HepG2 (cell line): ENCODE measurements around the gene KCTD5. TPM values are rescaled to one million over a fixed set of nuclear protein-coding genes. Genes with fewer than 3 reads are reported as not detected.
A peak's percentile ranks its signal among the peaks of the same experiment; 100 is the strongest.

Experiments used
- CHCHD3 ChIP-seq: sonication (generic); formaldehyde crosslinking; IDR thresholded peaks from 2 replicates; pipeline ENCODE4 v1.8.0; 2022; ENCODE audit warnings: mild to moderate bottlenecking, missing genetic modification reagents, moderate library complexity
- HIVEP1 ChIP-seq: sonication (generic); formaldehyde crosslinking; IDR thresholded peaks from 2 replicates; pipeline ENCODE4 v1.4.0; 2020; ENCODE audit warnings: mild to moderate bottlenecking, missing genetic modification reagents
- KAT8 ChIP-seq: IDR thresholded peaks from 2 replicates; pipeline ENCODE4 v1.6.1; 2016; ENCODE audit warnings: missing genetic modification reagents, missing compliant biosample characterization
- PAWR ChIP-seq: sonication (generic); formaldehyde crosslinking; IDR thresholded peaks from 2 replicates; pipeline ENCODE4 v1.4.0; 2020; ENCODE audit warnings: missing genetic modification reagents, mild to moderate bottlenecking, borderline replicate concordance
- PHF20 ChIP-seq: sonication (generic); formaldehyde crosslinking; IDR thresholded peaks from 2 replicates; pipeline ENCODE4 v1.5.0; 2020; ENCODE audit warnings: mild to moderate bottlenecking, missing genetic modification reagents
- SMAD1 ChIP-seq: sonication (generic); formaldehyde crosslinking; IDR thresholded peaks from 2 replicates; pipeline ENCODE4 v1.4.0; 2020; ENCODE audit warnings: missing genetic modification reagents, low read depth, mild to moderate bottlenecking, borderline replicate concordance
- SMARCE1 ChIP-seq: fragments of 450-650 bp; IDR thresholded peaks from 2 replicates; pipeline ENCODE4 v1.6.1; 2017; ENCODE audit warnings: borderline replicate concordance
- SP5 ChIP-seq: IDR thresholded peaks from 2 replicates; pipeline ENCODE4 v1.6.1; 2016; ENCODE audit warnings: low read depth, borderline replicate concordance
- SYNCRIP ChIP-seq: fragments of 200-400 bp; formaldehyde crosslinking; IDR thresholded peaks from 2 replicates; pipeline ENCODE4 v1.6.1; 2018; ENCODE audit warnings: mild to moderate bottlenecking, low read depth, low read length; ENCODE audit not compliant: insufficient read depth
- XRCC5 ChIP-seq: fragments of 200-400 bp; formaldehyde crosslinking; optimal IDR thresholded peaks from 2 replicates; pipeline ENCODE3; 2017; ENCODE audit warnings: mild to moderate bottlenecking, low read length
- ZNF207 ChIP-seq: fragments of 450-650 bp; IDR thresholded peaks from 2 replicates; pipeline ENCODE4 v1.6.1; 2016; ENCODE audit warnings: antibody characterized with exemption, borderline replicate concordance
- ZNF431 ChIP-seq: sonication (generic); formaldehyde crosslinking; IDR thresholded peaks from 2 replicates; pipeline ENCODE4 v1.9.0; 2022; ENCODE audit warnings: missing genetic modification reagents, low read depth, mild to moderate bottlenecking, borderline replicate concordance
- ZNF670 ChIP-seq: sonication (generic); formaldehyde crosslinking; IDR thresholded peaks from 2 replicates; pipeline ENCODE4 v1.8.0; 2022; ENCODE audit warnings: mild to moderate bottlenecking, missing genetic modification reagents, borderline replicate concordance
- ZSCAN29 ChIP-seq: sonication (generic); formaldehyde crosslinking; conservative IDR thresholded peaks from 2 replicates; pipeline ENCODE4 v1.4.0; 2020; ENCODE audit warnings: mild to moderate bottlenecking, missing genetic modification reagents
- polyA plus RNA-seq, 8 experiments: library from polyadenylated mRNA; depleted of rRNA in 3 of 8; stranded (reverse) in 7 of 8; unstranded in 1 of 8; fragments of >200 nt; fragmentation: Illumina TruSeq in 4 of 8; extraction: Trizol in 4 of 8; gene quantifications; 2 replicates each; pipeline versions ENCODE4 v1.2.1 to v1.2.3, GENCODE V29; 2011 to 2016; ENCODE audit warnings: low read depth in 4 of 8, missing spikeins in 1 of 8, mixed read lengths in 1 of 8; ENCODE audit not compliant: insufficient read depth in 1 of 8
- total RNA-seq, 5 experiments: library from RNA; depleted of rRNA; stranded (reverse); fragments of >200 nt; fragmentation: Illumina TruSeq; extraction: Trizol; gene quantifications; 2 replicates each; pipeline ENCODE4 v1.2.3, GENCODE V29; 2016; ENCODE audit warnings: low read depth in 1 of 5
- TF ChIP-seq, protein P1 (sequence below): sonication (generic); formaldehyde crosslinking; IDR thresholded peaks from 2 replicates; pipeline ENCODE4 v1.5.0; 2020; ENCODE audit warnings: missing genetic modification reagents
- TF ChIP-seq, protein P2 (sequence below): IDR thresholded peaks from 2 replicates; pipeline ENCODE4 v1.6.1; 2016; ENCODE audit warnings: missing compliant biosample characterization, missing genetic modification reagents, borderline replicate concordance
- TF ChIP-seq, protein P3 (sequence below): sonication (generic); formaldehyde crosslinking; IDR thresholded peaks from 2 replicates; pipeline ENCODE4 v1.4.0; 2020; ENCODE audit warnings: mild to moderate bottlenecking, missing genetic modification reagents
- TF ChIP-seq, protein P4 (sequence below): sonication (generic); formaldehyde crosslinking; IDR thresholded peaks from 2 replicates; pipeline ENCODE4 v1.5.1; 2020; ENCODE audit warnings: mild to moderate bottlenecking, missing genetic modification reagents
- TF ChIP-seq, protein P5 (sequence below): sonication (generic); formaldehyde crosslinking; IDR thresholded peaks from 2 replicates; pipeline ENCODE4 v1.4.0; 2020; ENCODE audit warnings: missing genetic modification reagents
- TF ChIP-seq, protein P6 (sequence below): sonication (generic); formaldehyde crosslinking; conservative IDR thresholded peaks from 2 replicates; pipeline ENCODE4 v1.4.0; 2020; ENCODE audit warnings: missing genetic modification reagents

The KCTD5 gene
- total and polyA plus RNA-seq, 2 of the 13 experiments (the other 11 are each of a cell fraction or from before 2014, with no cell fraction given), result 25.4 to 29.8 TPM

DNA sequence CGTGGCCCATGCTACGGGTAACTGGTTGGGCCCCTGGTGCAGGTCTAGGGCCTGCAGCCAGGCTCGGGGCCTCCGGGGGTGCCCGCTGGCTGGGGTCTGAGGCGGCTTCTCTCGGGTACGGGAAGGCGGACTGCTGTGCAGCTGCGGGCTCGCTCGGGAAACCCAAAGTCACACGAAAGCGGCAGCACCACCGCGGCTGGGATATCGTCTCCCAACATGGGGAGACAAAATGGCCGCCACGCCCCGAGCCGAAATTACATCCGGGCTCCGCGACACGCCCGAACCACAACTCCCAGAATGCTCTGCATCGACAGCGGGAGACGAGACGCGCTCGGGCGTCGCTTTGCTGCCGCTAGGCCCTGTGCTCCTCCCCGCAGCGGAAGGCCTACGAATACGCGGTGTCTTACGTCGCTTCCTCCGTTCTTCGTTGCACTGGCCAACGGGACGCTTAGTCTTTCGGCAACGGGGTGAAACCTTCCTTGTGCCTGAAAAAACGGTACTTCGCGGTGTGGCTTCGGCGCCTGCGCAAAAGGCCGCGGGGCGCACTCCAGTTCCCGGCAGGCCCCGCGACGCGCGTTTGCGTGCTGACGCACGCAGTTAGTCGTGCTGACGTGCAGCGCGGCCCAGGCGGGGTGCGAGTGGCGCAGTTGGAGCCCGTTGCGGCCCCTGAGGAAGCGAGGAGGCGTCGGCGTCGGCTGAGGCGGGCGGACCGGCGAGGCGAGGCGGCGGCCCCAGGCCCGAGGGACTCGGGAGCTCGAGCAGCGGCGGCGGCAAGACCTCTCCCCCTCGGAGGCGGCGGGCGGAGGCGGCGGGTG, 69.9 kb downstream of the KCTD5 start, which contains the start of gene SRRM2 (continued):
- TF ChIP-seq, protein P1, sequence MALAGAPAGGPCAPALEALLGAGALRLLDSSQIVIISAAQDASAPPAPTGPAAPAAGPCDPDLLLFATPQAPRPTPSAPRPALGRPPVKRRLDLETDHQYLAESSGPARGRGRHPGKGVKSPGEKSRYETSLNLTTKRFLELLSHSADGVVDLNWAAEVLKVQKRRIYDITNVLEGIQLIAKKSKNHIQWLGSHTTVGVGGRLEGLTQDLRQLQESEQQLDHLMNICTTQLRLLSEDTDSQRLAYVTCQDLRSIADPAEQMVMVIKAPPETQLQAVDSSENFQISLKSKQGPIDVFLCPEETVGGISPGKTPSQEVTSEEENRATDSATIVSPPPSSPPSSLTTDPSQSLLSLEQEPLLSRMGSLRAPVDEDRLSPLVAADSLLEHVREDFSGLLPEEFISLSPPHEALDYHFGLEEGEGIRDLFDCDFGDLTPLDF (CRISPR knock-in tag), result peak; percentile 74
- no peak for TF ChIP-seq ZNF431 (CRISPR knock-in tag)
- TF ChIP-seq CHCHD3, result peak; percentile 59; the same call in 1 of the 2 replicates
- TF ChIP-seq, protein P2, sequence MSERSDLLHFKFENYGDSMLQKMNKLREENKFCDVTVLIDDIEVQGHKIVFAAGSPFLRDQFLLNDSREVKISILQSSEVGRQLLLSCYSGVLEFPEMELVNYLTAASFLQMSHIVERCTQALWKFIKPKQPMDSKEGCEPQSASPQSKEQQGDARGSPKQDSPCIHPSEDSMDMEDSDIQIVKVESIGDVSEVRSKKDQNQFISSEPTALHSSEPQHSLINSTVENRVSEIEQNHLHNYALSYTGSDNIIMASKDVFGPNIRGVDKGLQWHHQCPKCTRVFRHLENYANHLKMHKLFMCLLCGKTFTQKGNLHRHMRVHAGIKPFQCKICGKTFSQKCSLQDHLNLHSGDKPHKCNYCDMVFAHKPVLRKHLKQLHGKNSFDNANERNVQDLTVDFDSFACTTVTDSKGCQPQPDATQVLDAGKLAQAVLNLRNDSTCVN (CRISPR knock-in tag), result peak; percentile 54
- TF ChIP-seq XRCC5, result no peak
- TF ChIP-seq, protein P3, sequence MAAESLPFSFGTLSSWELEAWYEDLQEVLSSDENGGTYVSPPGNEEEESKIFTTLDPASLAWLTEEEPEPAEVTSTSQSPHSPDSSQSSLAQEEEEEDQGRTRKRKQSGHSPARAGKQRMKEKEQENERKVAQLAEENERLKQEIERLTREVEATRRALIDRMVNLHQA (CRISPR knock-in tag), result no peak
- TF ChIP-seq, protein P4, sequence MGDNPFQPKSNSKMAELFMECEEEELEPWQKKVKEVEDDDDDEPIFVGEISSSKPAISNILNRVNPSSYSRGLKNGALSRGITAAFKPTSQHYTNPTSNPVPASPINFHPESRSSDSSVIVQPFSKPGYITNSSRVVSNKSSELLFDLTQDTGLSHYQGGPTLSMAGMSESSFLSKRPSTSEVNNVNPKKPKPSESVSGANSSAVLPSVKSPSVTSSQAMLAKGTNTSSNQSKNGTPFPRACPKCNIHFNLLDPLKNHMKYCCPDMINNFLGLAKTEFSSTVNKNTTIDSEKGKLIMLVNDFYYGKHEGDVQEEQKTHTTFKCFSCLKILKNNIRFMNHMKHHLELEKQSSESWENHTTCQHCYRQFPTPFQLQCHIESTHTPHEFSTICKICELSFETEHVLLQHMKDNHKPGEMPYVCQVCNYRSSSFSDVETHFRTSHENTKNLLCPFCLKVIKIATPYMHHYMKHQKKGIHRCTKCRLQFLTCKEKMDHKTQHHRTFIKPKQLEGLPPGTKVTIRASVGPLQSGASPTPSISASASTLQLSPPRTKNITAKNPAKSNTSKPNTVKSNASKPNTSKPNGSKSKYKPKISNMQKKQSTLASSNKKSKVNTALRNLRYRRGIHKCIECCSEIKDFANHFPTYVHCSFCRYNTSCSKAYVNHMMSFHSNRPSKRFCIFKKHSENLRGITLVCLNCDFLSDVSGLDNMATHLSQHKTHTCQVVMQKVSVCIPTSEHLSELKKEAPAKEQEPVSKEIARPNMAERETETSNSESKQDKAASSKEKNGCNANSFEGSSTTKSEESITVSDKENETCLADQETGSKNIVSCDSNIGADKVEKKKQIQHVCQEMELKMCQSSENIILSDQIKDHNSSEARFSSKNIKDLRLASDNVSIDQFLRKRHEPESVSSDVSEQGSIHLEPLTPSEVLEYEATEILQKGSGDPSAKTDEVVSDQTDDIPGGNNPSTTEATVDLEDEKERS (CRISPR knock-in tag), result peak; percentile 93
- TF ChIP-seq SMARCE1, result no peak
- peak; percentile 52; the same call in 1 of the 2 replicates for TF ChIP-seq HIVEP1
- peak; percentile 93 for TF ChIP-seq KAT8 (CRISPR knock-in tag)
- TF ChIP-seq ZSCAN29 (CRISPR knock-in tag), result peak; percentile 71; the same call in 1 of the 2 replicates
- no peak for TF ChIP-seq SYNCRIP
- 0 out of 2 replicates have a peak, but pooled peaks have one; percentile 34 for TF ChIP-seq SMAD1 (CRISPR knock-in tag)
- TF ChIP-seq ZNF207, result no peak
- no peak for TF ChIP-seq SP5 (CRISPR knock-in tag)
- TF ChIP-seq, protein P5, sequence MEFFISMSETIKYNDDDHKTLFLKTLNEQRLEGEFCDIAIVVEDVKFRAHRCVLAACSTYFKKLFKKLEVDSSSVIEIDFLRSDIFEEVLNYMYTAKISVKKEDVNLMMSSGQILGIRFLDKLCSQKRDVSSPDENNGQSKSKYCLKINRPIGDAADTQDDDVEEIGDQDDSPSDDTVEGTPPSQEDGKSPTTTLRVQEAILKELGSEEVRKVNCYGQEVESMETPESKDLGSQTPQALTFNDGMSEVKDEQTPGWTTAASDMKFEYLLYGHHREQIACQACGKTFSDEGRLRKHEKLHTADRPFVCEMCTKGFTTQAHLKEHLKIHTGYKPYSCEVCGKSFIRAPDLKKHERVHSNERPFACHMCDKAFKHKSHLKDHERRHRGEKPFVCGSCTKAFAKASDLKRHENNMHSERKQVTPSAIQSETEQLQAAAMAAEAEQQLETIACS (CRISPR knock-in tag), result peak; percentile 52
- TF ChIP-seq PAWR (CRISPR knock-in tag), result no peak
- TF ChIP-seq, protein P6, sequence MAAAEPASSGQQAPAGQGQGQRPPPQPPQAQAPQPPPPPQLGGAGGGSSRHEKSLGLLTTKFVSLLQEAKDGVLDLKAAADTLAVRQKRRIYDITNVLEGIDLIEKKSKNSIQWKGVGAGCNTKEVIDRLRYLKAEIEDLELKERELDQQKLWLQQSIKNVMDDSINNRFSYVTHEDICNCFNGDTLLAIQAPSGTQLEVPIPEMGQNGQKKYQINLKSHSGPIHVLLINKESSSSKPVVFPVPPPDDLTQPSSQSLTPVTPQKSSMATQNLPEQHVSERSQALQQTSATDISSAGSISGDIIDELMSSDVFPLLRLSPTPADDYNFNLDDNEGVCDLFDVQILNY, result no peak; the same call in none of the 2 replicates
- TF ChIP-seq ZNF670 (CRISPR knock-in tag), result 0 out of 2 replicates have a peak, but pooled peaks have one; percentile 73
- TF ChIP-seq PHF20 (CRISPR knock-in tag), result peak; percentile 84
